GM21717 (cell line): ENCODE measurements around the gene PALLD.

Experiments used
- ATAC-seq: cut with Tn5 transposase; IDR thresholded peaks from one replicate; pipeline ENCODE4 v1.9.1; 2021; ENCODE audit warnings: mild to moderate bottlenecking, moderate library complexity; ENCODE audit not compliant: unreplicated experiment

PALLD gene

GRCh38 chr4:168659741-168660465 lies 163.1 kb downstream of the PALLD start:
- ATAC-seq = no peak

DNA sequence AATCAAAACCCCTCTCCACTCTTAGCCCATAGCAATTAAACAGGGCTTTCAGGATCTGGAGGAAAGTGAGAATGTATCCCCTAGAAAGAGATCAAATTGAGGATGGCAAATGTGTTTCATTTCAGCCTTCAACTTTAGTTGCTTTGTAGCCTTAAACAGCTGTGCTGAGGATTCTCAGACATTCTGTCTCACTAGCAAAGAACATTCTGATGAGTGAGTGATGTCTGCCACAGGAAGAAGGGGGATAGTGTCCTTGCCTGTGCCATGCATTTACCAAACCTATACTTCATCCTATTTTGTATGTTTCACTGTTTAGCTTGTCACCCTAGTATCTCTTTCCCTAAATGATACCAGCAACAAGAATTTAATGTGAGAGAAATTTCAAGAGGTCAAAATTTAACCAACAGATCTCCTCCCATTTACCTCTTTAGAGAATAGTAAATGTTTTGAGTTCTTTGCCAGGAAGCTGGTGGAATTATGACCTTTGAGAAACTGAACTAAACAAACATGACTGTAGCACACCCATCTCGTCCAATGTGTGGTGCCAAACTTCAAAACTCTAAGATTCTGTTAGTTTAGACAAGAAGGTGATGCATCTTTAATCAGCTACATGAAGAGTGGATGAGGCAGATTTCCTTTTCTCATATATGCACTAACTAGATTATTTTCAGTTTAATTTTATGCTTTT lies 165.6 kb downstream of the PALLD start:
- no peak for ATAC-seq

DNA sequence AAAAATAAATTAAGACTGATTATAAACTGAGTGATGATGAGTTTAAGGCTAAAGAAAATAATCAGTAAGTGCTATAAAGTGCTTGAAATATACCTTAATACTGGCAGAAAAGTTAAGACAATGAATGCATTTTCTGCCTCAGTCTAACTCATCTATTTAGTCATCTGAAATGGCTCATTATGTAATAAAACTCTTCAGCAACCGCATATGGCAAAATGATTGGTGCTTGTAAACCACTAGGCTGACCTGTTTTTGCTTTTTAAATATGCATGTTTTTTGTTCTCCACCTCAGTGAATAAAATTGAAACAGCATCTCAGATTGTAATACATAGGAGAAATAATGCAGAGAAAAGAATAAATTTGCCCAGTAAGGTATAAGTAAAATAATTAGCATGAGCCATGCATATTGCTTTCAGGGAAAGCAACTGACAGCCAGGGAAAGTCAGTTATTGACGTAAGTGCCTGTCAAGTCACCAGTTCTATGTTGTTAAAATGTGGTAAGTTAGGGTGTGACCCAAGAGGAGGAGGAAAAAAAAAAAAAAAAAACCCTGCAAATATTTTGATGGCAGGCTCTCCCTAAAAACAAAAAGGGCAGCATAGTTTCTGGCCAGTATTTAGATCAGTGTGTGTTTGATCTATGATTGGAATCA lies 167.5 kb downstream of the PALLD start:
- no peak for ATAC-seq

- no peak for ATAC-seq
Measured at GRCh38 chr4:168666531-168666930, 169.7 kb downstream of the PALLD start.

GRCh38 chr4:168667376-168667775 lies 170.5 kb downstream of the PALLD start:
- no peak for ATAC-seq

GRCh38 chr4:168667921-168668320 lies 171.1 kb downstream of the PALLD start:
- ATAC-seq = no peak

DNA sequence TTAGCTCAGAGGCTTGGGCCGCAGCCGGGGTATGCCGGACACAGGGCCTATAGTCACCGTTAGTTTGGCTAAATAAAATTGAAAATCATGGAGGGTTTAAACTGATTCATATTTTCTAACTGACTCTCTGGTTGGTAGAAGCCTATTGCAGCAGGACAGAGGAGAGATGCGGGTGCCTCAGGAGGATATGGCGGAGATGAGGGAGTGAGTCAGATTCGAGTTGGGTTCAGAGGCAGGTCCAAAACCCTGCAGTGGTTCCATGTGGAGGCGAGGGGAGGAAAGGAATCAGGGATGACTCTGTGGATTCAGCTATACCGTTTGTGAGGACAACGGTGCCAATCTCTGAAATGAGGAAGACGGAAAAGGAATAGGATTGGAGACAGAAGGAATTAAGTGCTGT lies 176.6 kb downstream of the PALLD start:
- ATAC-seq = no peak

GRCh38 chr4:168674077-168674747 lies 177.4 kb downstream of the PALLD start:
- no peak for ATAC-seq

DNA sequence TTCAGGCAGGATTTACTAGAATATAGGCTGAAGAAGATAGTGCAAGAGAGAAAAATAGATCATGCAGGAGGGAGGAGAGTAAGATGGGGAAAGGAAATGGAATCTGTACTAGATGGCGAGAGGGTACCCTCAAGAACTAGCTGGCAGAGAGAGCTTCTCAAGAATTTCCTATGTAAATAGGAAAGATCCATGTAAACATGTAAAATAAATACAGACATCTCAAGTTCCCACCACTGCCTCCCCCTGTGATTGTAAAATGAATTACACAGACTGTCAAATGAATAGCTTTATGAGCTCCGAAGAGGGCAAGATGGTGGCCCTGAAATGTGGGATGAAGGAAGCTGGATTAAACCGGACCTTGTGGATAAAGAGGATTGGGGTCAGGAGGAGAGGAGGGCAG lies 178.0 kb downstream of the PALLD start:
- no peak for ATAC-seq

DNA sequence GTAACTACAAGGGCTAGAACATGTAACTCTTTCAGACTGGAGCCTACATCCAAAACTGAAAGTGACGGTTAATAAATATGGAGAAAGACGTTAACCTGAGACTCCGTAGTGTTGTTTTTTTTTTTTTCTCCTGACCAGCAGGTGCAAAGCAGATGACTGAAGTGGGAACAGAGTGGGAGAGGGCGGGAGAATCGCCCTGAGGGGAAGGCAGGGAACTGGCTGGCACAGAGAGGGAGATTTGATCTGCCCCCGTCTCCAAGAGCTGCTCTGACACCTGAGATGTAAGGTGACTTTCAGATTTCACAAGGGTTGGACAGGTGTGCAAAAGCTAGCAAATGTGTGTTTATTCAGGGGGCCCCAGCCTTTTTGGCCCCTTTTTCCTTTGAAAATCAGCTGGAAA lies 180.2 kb downstream of the PALLD start:
- ATAC-seq = no peak

- no peak for ATAC-seq
Measured at GRCh38 chr4:168677879-168678278, 181.0 kb downstream of the PALLD start.

GRCh38 chr4:168678751-168679366 lies 182.0 kb downstream of the PALLD start:
- ATAC-seq = no peak

DNA sequence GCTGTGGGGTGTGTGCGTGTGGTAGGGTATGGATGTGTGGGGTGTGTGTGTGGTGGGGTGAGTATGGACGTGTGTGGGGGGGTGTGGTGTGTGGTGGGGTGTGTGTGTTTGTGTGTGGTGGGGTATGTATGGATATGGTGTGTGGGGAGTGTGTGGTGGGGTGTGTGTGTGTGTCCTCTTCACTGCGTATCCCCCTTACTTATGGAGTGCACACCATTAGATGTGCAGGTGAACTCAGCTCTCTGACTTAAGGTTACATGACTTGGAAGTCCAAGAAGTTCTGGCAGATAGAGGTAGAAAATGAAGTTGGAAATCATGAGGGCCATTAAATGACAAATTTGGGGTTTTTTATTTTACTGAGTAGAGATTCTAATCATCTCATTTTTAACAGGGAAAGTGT lies 182.5 kb downstream of the PALLD start:
- no peak for ATAC-seq

GRCh38 chr4:168679819-168680218 lies 183.0 kb downstream of the PALLD start:
- no peak for ATAC-seq

- ATAC-seq = no peak
Measured at GRCh38 chr4:168682898-168683500, 186.1 kb downstream of the PALLD start.

DNA sequence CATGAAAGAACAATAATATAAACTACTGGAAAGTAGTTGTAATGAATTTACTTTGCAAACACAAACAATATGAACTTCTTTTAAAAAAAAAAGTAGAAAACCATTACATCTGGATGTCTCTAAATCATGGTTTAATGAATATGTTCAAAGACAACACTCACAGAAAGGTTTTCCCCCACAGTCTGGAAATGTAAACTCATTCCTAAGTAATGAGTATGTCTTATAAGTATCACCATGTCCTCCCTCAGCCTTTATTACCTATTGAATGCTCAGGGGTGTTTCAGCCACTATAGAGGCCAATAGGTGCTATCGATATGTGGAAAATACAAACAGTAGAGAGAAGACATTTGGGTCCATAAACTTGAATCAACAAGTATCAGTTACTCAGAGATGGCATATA lies 186.7 kb downstream of the PALLD start:
- ATAC-seq = no peak

DNA sequence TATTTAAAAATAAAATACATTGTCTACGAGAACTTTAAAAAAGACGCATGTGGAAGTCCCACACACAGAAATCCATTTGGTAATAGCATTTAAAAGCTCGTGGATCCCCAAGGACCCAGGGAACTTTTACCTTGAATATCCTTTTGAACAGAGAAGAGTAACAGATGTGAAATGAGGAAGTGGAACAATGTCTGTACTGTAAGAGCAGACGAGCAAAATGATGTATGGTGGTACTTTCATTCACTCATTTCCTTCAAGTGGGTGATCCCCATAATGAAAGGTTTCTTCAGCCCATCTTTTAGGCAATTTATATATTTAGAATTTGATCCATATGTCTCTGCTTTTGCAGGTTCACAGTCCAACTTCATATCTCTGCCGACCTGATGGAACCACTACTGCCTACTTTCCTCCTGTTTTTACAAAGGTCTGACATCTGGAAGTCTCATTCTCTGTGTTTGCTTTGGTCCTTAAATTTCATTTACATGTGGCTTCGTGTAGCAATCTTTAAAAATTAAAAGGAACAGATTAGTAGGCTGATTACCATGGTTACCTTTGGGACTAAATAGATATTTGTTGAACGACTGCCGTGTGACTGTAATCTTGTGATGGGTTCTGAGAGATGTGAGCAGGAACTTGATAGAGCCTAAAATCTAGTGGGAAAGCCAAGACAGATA lies 188.4 kb downstream of the PALLD start:
- ATAC-seq = peak; percentile 95

DNA sequence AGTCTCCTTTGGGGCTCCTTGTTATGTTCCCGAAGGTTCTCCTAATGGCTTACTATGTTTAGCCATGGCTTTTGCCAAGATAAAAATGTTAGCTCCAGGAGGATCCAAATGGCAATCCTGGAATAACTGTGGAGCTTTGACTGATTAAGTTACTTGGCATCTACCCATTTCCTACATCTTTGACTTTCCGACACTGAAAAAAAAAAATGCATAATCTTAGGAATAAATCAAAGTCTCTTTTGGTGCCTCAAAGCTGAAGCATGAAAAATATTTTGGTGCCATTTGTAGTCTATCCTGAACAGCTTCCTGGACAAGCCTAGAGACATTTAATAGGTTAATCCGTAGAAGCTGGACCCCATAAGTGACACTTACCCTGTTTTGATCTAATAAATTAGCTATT lies 191.7 kb downstream of the PALLD start:
- no peak for ATAC-seq

GRCh38 chr4:168689791-168690190 lies 192.9 kb downstream of the PALLD start:
- no peak for ATAC-seq

- no peak for ATAC-seq
Measured at GRCh38 chr4:168690199-168690598, 193.3 kb downstream of the PALLD start.
